NCI-H2107 treated with DMSO at 0.1 percent for 48 hours (cell line): ENCODE results near the gene MATCAP1.

ENCODE experiments used
- DNase-seq: peaks from one replicate; lab custom pipeline; 2025; ENCODE audit not compliant: unreplicated experiment; lab: John Stamatoyannopoulos, UW

The MATCAP1 gene

DNA sequence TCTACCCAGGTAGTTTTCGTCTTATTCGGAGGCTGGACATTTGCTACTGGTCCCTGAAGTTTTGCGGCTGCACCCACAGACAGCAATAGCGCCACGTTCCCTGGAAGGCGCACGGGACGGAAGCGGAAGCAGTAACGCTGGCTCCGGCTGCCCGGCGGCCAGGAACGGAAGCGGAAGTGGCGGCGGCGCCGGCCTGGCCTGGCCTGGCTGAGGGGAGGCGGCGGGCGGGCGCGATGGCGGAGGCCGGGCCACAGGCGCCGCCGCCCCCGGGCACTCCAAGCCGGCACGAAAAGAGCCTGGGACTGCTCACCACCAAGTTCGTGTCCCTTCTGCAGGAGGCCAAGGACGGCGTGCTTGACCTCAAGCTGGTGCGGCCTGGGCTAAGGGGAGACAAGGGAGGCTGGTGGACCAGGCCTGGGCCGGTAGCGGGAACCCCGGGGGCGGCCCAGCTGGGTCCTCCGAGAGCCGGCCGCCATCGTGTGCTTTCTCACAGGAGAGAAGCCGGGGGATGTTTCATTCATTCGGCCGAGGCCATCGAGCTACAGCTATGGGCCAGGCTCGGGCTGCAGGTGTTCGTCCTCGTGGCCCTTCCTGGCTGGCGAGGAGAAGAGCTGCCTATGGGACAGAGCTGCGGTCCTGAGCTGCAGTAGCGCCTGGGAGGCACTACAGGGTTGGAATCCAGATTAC is 8.4 kb upstream of the MATCAP1 start, which contains the start of gene E2F4:
Gene E2F4 (plus strand): TSS at position 161 of the 687 bp plus-strand sequence. CDS start 73 bp downstream, at position 234.
- peak; percentile 62 for DNase-seq

DNA sequence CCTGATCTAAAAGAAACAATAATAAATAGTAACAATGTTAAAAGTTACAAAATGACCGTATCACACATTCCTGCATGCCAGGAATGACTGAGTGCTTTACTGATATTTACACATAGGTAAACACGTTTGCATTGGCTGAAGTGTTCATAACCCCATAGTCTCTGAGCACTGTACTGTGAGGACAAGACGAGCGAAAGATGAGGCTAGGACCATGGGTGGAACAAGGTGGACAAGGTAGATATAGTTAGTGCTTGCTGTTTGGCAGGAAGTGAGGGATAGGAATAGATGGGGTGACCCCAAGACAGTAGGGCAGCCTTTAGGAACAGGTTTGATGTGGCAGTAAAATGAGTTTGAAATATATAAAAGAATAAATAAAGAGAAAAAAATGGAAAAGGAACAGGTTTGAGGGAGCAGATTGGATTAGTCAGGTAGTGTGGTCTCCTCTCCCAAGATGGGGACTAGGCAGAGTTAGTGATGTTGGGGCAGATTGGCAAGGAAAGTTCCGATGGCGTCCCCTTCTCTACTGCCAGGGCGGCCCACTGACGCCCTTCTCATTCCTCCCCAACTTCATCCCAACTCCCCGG is 7.7 kb upstream of the MATCAP1 start:
- no peak for DNase-seq

GRCh38 chr16:67190448-67191399 is 7.0 kb upstream of the MATCAP1 start:
- no peak for DNase-seq

- no peak for DNase-seq
These were observed 6.3 kb upstream of the MATCAP1 start, which contains the start of gene EXOC3L1 for GRCh38 chr16:67190041-67190440. Gene EXOC3L1 (minus strand): TSS chr16:67190136. CDS start chr16:67189676, 460 bp downstream.

- DNase-seq: no peak
These were observed 5.0 kb upstream of the MATCAP1 start for GRCh38 chr16:67188798-67189197.

GRCh38 chr16:67188323-67188722 is 4.6 kb upstream of the MATCAP1 start:
- DNase-seq: no peak

- DNase-seq: no peak
These were observed 3.6 kb upstream of the MATCAP1 start for GRCh38 chr16:67187175-67187890.

GRCh38 chr16:67186550-67186950 is 2.8 kb upstream of the MATCAP1 start:
- no peak for DNase-seq

- no peak for DNase-seq
These were observed 1.9 kb upstream of the MATCAP1 start for GRCh38 chr16:67185651-67186134.

GRCh38 chr16:67184995-67185650 is 1.4 kb upstream of the MATCAP1 start:
- DNase-seq: peak; percentile 36

DNA sequence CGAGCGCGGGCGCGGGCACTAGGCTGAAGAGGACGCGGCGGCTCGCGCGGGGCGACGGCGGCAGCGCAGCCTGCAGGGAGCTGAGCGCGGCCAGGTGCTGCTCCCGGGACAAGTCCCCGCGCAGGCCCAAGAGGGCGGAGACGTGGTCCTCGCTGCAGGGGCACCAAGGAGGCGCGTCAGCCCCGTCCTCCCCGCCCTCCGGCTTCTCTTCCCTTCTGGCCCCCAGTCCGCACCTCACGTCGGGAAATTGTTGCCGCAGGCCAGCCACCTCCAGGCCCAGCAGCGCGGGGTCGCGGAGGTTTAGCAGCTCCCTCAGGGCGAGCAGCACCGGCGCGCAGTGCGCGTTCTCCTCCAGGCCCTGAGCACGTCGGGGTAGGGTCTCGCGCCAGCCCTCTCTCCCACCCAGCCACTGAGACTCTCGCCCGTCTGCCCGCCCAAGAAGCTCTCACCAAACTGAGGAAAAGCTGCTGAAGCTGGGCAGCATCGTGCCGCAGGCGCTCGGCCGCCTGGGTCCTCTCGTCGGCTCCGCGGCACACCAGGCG is 761 bp upstream of the MATCAP1 start:
- DNase-seq: peak; percentile 61

GRCh38 chr16:67183284-67183626 is 508 bp downstream of the MATCAP1 start:
- no peak for DNase-seq

DNA sequence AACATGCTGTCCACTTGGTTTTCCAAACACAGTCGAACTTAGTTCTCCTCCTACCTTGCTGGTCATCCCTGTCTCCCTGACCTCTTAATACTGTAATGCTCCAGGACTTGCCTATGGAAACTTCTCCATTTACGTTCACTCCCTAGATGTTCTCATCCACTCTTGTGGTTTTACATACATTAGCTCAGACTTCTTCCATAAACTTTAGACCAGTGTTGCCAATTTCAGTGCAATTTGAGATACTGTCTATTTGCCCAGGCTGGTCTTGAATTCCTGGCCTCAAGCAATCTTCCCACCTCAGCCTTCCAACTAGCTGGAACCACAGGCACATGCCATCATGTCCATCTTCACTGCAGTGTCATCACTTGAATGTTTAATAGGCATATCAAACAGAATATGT is 1.5 kb downstream of the MATCAP1 start:
- DNase-seq: no peak

GRCh38 chr16:67181346-67181745 is 2.4 kb downstream of the MATCAP1 start:
- no peak for DNase-seq

GRCh38 chr16:67180166-67180565 is 3.6 kb downstream of the MATCAP1 start:
- DNase-seq: no peak

GRCh38 chr16:67179421-67180080 is 4.2 kb downstream of the MATCAP1 start:
- no peak for DNase-seq

- peak; percentile 58 for DNase-seq
These were observed 5.7 kb downstream of the MATCAP1 start for GRCh38 chr16:67177743-67178699.

GRCh38 chr16:67176662-67177061 is 7.1 kb downstream of the MATCAP1 start:
- peak; percentile 12 for DNase-seq
